HL-60 (cell line): ENCODE data around the gene ARHGEF11. TPM values are rescaled to one million over a fixed set of nuclear protein-coding genes. Genes with fewer than 3 reads are reported as not detected.

Experiments
- DNase-seq, 2 experiments: peaks; one replicate each; pipeline ENCODE4 v3.0.0-alpha.2; 2010 to 2020; ENCODE audit warnings: low read depth in 1 of 2, low spot score in 1 of 2
- H3K27ac ChIP-seq: fragments of 250-450 bp; sonication (Bioruptor Pico); replicated peaks from 2 replicates; pipeline ENCODE4 v1.5.1; 2020; ENCODE audit warnings: mild to moderate bottlenecking, moderate library complexity
- H3K27me3 ChIP-seq: fragments of 250-450 bp; sonication (Bioruptor Pico); 2 replicates; pipeline ENCODE4 v1.5.1; 2021; ENCODE audit warnings: mild to moderate bottlenecking, moderate library complexity; ENCODE audit not compliant: insufficient read depth, poor library complexity, severe bottlenecking
- H3K4me3 ChIP-seq: replicated peaks from 2 replicates; pipeline ENCODE4 v1.5.1; 2011; ENCODE audit warnings: mild to moderate bottlenecking, control low read depth, low read length; ENCODE audit not compliant: insufficient read depth
- CTCF ChIP-seq: IDR thresholded peaks from one replicate; pipeline ENCODE4 v1.5.1; 2011; ENCODE audit warnings: low read length, control low read depth, inconsistent platforms; ENCODE audit not compliant: insufficient read depth
- GABPA ChIP-seq: IDR thresholded peaks from 2 replicates; pipeline ENCODE4 v1.6.1; 2012; ENCODE audit warnings: low read depth
- POLR2AphosphoS5 ChIP-seq: IDR thresholded peaks from 2 replicates; pipeline ENCODE4 v1.6.1; 2012; ENCODE audit warnings: low read depth
- SPI1 ChIP-seq: IDR thresholded peaks from 2 replicates; pipeline ENCODE4 v1.6.1; 2012; ENCODE audit warnings: low read depth, mild to moderate bottlenecking, borderline replicate concordance
- microRNA-seq: library from miRNA; unstranded; fragments of <30 nt; microRNA quantifications from one replicate; pipeline ENCODE4, GENCODE V29; 2018
- TF ChIP-seq, protein P1 (sequence below): IDR thresholded peaks from 2 replicates; pipeline ENCODE4 v1.6.1; 2012; ENCODE audit warnings: low read depth; ENCODE audit not compliant: insufficient replicate concordance

The ARHGEF11 gene

DNA sequence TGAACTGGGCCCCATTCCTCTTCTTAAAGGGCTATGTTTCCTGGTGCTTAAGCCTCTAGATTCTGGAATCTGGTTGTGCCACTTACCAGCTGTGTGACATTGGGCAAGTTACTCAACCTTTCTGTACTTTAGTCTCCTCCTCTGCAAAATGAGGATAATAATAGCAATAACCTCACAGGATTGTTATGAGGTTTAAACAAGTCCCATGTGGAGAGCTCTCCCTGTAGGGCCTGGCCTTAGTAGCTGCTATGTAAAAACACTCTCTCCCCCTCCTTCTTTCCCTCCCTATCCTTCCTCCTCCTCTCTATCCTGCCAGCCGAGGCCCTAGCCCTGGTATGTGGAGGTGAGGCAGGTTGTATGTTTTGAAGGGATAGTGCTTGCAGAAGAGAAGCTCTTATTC, 160.2 kb downstream of the ARHGEF11 start:
- TF ChIP-seq CTCF (no peak), GABPA (no peak), SPI1 (no peak), POLR2AphosphoS5 (no peak)
- TF ChIP-seq, protein P1, sequence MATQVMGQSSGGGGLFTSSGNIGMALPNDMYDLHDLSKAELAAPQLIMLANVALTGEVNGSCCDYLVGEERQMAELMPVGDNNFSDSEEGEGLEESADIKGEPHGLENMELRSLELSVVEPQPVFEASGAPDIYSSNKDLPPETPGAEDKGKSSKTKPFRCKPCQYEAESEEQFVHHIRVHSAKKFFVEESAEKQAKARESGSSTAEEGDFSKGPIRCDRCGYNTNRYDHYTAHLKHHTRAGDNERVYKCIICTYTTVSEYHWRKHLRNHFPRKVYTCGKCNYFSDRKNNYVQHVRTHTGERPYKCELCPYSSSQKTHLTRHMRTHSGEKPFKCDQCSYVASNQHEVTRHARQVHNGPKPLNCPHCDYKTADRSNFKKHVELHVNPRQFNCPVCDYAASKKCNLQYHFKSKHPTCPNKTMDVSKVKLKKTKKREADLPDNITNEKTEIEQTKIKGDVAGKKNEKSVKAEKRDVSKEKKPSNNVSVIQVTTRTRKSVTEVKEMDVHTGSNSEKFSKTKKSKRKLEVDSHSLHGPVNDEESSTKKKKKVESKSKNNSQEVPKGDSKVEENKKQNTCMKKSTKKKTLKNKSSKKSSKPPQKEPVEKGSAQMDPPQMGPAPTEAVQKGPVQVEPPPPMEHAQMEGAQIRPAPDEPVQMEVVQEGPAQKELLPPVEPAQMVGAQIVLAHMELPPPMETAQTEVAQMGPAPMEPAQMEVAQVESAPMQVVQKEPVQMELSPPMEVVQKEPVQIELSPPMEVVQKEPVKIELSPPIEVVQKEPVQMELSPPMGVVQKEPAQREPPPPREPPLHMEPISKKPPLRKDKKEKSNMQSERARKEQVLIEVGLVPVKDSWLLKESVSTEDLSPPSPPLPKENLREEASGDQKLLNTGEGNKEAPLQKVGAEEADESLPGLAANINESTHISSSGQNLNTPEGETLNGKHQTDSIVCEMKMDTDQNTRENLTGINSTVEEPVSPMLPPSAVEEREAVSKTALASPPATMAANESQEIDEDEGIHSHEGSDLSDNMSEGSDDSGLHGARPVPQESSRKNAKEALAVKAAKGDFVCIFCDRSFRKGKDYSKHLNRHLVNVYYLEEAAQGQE = no peak
- no peak for DNase-seq
- Histone ChIP-seq H3K27me3 (peaks cover 2% of the 10 kb centered on the region), H3K4me3 (no peak overlapping the region), H3K27ac (no peak overlapping the region)

Small RNAs within 50 kb of the gene (microRNA-seq; reads per million reads assigned to microRNA genes)
- not detected for gene MIR765
